GM18873 (cell line): ENCODE data around the gene DROSHA.
"Not testable (repeated sequence)": the region's sequence is repeated elsewhere in the genome, so short reads cannot be mapped to it uniquely, and the experiment has no call there.

Experiments
- ATAC-seq: cut with Tn5 transposase; IDR thresholded peaks from one replicate; pipeline ENCODE4 v1.9.1; 2021; ENCODE audit warnings: mild to moderate bottlenecking, moderate library complexity, moderate number of reproducible peaks; ENCODE audit not compliant: unreplicated experiment, low FRiP score

The DROSHA gene

DNA sequence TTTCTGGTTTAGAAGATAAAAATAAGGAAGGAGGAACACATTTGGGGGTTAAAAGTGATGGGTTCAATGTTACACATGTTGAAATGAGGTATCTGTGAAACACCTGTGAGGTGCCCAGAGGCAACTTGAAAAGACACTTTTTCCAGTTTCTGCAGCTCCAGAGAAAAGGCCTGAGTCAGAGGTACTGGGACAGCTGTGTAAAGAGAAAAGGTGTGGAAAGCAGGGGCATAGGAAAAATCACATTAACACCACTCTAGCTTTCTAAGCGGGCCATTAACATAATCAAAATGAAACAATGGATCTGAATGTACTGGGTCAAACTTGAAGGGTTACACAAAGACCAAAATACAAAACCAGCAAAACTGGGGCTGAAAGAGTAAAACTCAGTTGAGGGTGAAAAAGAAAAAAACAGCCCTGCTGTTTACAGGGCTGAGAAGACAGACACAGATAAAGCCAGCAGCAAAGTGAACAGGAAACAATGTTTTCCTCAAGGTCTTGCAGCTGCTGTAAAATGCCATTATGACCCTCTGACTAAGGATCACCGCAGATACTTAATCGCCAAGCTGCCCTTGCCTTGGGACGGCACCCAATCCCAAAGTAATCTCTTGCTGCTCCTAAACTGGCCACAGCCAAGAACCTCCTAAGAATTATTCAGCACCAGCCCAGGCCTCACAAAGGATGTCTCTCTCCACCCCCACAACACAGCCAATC lies 104.7 kb downstream of the DROSHA start:
- no peak for ATAC-seq

DNA sequence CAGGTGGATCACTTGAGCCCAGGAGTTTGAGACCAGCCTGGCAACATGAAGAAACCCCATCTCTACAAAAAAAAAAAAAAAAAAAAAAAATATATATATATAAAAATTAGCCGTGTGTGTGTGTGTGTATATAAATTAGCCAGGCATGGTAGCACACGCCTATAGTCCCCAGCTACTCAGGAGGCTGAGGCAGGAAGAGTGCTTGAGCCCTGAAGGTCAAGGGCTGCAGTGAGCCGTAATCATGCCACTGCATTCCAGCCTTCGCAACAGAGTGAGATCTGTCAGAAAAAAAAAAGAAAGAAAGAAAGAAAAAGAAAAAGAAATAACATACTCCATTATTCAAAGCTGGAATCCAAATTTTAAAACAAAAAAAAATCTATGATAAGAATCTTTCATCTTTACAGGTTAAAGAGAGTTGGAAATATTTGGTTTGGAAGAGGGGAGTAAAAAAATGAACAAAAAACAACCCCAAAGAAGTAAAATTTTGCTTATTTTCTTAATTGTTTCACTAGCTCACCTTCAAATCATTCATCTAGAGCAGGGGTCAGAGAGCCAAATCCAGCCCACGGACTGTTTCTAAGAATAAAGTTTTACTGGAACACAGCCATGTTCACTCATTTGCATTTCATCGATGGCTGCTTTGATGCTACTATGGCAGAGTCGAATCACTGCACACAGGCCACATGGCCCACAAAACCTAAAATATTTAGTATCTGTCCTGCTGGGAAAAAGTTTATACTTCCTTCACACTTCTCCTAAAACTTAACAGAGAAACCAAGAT lies 109.9 kb downstream of the DROSHA start:
- ATAC-seq: no peak

DNA sequence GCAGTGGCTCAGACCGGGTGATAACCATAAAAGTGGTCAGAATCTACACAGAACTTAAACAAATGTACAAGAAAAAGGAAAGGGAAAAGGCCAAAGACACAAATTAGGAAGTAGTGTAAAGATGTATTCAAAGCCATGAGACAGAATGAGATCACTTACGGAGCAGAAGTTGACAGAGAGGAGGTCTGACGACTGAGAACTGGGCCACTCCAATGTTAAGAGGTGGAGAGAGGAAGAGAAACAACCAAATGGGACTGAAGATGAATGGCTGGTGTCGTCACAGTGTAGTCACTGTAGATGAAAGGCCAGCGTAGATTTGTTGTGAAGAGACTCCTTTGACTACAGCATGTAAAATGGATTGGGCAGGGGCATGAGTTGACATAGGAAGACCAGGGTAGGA lies 114.4 kb downstream of the DROSHA start:
- ATAC-seq: no peak

DNA sequence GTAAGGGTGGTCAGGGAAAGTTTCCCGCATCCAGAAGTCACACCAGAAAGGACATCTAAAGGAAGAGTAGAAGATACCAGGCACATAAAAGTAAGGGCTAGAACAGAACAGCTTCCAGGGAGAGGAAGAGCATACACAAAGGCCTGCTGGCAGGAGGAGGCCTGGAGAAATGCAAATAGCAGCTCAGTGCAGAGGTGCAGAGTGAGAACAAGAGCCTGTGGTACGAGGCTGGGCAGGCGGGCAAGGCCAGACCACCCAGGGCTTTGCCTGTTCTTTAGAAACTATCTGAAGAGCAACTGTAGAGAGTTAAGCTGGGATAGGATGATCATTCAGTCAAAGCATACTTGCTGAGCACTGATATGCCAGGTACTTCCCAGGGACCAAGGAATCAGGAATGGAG lies 115.3 kb downstream of the DROSHA start:
- ATAC-seq: no peak

DNA sequence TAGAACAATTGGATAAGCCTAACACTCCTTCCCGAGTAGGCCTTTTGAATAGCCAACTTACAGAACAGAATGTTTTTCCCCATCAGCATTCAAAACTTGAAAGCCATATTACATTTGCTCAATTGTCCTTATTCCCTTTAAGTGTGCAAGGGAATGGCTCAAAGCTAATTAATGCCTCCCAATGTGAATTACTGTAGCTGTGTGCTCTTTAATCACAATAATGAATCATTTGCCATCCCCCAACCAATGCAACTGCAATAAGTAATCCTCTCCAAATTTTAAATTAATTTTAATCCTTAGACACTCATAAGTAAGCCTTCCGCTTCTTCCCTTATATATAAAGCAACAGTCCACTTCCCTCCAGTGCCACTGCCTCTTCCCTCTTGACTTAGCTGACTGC lies 115.9 kb downstream of the DROSHA start:
- ATAC-seq: no peak

DNA sequence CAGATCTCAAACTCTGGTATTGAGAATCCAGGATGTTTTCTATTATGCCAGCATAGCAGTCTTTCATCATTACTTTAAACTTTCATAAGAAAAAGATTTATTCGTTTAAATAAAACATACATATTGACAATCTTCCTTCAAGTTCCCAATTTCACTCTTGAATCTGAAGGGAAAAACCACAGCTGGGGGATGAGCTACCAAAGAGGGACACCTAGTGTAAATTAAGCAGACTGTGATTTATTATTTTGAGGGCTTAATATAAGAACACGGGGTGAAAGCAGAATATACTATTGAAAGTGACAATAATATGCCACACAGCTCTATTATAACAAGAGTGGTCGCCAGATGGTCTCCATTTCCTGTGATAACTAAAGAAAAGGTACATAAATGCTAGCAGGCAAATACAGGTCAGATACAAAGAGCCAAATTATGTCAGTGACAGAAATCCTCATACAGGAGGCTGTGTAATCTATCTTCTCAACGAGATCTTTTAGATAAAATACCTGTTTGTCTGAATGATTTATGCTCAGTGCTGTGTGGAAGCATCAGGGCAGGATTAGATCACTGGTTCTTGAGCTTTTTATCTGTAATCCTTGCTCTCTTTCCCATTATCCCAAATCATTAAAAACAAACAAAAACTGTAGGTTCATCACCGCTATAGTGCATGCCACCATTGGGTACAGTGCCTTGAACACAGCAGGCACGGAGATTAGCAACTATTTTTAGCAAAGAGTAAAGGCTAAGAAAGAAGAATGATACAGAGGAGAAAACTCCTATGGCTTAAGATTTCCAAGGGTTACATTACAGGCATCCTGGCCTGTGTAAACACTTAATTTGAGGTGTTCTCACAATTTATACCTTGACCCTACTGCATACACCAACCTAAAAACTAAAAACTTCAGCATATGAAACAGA lies 116.6 kb downstream of the DROSHA start:
- ATAC-seq: no peak

DNA sequence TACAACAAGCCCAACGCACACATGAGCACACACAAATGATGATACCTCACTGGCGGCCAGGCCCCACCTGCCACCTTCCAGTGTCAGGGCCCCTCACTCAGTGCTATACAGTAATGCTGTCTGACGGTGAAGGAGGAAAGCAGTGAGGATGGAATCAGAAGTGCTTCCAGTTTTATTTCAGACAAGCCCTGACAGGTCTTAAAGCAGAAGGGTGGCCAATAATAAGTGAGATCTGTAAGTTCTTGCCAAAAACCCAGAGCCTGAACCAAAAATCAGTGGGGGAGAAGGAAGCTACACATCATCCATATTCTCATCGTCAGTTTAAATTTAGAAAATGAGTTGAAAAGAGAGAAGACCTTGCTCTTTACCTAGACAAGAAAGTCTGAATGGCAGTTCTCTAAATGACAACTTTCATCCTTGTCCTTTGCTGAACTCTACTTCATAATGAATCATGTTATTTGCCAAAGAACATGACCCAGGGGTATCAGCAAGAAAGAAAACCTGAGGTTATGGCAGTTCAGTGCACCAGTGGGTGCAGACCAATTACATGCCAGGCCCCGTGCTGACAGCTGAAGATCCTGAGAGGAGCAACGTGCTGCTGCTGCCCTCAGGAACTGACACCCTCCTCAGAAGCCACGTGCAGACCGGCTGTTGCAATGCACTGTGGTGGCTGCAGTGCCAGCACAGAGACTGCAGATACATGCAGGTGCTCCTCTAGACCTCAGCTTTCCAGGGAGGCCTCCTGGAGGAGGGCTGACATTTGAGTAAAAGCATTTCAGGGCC lies 118.7 kb downstream of the DROSHA start:
- no peak for ATAC-seq

DNA sequence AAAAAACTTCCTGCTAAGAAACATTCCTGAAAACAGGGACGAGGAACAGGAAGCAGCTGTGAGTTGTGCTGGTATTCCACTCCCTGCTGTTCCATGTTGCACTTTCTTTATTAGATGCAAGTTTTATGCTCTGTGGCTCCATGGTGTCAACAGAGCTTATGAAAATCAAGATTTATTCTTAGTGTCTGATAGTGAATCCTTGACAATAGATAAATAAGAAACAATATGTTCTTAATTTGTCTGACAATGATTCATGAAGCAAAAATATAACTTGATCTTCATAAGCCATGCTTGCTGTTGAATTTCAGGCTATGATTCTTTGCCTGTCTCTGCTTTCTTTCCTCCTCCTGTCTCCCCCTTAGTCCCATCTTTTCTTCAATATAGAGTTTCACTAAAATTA lies 119.6 kb downstream of the DROSHA start:
- ATAC-seq: no peak

DNA sequence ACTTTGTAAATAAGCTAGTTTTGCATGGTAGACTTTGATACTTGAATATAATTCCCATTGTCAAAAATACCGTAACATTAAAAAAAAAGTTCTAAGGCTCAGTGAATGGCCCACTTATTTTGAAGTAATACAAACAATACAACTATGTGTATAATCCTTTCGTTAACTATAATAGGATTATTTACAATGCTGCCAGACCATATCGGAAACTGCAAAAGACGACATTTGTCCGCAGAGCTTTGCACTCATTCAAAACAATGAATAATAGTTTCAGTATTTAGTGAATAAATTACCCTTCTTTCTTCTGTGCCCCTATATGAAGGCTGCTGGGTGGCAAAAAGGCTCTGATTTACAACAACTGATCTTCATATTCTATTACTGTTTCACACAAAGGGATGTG lies 121.8 kb downstream of the DROSHA start:
- ATAC-seq: no peak

DNA sequence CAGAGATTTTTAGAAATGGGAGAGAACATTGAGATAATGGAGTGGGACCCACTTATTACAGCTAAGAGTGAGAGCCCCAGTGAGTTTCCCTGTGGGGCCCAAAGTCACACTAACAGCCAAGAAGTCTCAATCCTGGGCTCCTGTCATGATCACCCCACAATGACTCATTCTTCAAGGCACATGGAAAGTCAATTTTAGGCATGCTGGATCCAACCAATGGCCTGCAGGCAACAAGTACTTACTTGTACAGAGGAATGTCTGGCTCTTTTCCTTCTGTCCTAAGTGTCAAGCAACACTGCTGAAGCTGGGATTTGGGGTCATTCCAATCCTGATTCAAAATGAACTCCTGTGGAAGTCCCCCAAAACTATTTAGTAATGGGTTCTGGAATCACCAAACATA lies 123.1 kb downstream of the DROSHA start:
- no peak for ATAC-seq

DNA sequence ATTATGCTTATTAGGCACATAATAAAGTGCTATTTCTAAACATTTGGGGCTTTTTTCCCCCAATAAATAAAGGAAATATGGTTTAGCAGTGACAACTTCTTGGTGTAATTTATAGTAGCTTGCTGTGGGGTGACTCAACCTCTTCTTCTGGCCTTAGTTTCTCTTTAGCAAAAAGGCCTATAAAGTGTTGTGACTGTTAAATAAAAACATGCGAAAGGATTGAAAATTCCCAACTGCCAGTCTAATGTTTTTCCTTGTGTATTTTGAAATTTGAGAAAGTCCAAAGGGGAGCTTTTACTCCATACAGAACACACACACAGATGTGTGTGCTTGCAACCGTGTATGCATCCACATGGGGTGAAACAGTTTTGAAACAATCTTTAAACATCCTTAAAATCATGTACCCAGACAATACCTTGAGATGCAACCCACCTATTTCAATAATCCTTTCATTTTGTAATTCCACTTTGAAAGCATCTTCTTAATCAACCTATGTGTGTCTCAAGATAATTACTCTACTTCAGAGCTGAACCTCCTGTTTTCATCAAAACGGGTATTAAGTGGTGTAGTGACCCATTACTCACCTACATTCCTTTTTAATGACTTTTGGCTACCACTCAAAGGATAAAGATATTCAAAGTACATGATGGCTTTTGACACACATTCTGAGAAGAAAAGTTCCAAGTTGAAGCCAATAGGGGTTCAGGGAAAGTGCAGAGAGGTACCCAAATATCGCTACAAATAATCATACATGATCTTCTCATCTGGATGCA lies 123.8 kb downstream of the DROSHA start:
- no peak for ATAC-seq

DNA sequence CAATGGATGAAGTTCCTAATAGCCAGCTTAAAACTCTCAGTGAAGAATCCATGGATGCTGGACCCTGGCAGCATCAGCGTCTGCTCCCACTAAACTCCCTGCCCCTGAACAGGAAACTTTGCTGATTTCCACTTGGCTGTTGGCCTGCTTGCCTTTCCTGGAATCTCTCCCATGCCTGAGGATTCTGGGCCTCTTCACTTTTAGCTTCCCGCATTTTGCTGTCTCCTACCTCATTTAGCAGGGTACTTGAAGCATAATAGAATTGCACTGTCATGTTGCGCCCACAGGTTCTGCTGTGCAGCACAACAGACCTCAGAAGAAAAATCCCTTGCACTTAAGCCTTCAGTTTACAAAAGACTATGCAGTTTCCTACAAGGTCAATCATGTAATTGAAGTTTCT lies 127.6 kb downstream of the DROSHA start:
- no peak for ATAC-seq

DNA sequence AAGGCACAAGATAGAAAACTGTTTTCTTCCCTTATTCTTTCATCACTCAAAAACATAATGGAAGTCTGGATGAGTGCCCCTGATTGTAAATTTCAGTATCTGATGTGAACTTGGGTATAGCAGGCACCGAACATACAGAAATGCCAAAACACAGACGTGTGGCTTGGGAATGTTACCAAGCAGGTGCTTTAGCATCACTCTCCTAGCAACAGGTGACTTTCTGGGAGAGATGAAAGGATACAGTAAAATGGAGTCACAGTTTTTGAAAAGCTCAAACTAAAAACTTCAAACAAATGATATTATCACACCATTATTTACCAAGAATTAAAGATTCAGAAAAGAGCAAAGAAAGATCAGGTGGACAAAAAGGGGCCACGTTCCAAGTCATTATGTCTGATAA lies 130.2 kb downstream of the DROSHA start:
- ATAC-seq: no peak

DNA sequence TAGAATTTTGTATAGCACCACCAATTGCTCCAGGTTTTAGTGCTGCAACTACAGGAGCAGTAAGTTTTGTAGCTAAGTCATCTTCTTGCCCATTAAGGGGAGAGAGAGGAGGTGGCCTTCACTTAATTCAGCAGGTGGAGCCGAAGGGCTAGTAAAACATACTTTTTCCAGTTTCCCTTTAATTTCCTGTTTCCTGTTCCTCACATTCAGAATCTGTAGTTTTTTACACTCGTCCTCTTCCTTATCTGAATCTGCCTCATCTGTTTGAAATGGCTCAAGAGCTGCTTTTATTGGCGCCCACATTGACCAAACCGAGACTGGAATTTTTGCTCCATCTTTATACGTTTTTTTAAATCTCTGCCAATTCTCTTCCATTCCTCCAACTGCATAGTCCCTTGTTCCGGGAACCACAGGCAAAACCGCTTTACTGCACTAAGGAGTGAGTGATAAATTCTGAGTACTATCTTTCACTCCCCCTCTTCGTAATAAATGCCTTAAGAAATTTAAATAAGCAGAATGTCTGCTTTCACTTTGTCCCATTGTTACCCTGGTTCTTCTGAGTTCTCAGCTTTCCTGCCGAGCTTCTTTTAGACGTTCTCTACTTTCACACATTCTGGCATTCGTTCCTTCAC lies 133.9 kb downstream of the DROSHA start:
- no peak for ATAC-seq

DNA sequence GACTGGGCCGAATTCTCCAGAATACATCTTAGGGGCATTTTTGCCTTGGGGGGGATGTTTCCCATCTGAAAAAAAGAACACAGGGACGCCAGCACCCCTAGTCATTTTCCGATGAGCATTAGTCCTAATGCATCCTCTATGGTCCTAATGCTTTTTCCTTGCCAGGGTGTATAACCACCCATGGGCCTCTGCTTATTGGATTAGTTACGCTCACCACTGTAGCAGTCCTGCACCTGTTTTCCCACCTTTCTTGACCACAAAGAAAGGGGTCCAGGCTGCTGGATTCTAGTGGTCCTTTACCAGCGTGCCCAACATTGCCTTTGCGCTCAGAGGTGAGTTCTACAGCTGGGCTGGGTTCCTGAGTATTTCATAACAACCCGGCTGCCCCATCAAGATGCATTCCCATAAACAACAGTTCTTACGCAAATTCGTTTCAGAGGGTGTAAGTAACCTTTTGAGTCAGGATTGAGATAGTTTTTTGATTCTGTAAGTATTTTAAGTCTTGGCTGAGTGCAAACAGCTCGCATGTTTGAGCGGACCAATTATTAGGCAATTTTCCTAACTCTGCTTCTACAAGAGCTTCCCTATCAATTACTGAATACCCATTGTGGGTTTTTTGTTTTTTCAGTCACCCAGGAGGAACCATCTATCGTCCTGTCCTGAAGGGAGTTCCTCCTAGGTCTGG lies 135.1 kb downstream of the DROSHA start:
- no peak for ATAC-seq

DNA sequence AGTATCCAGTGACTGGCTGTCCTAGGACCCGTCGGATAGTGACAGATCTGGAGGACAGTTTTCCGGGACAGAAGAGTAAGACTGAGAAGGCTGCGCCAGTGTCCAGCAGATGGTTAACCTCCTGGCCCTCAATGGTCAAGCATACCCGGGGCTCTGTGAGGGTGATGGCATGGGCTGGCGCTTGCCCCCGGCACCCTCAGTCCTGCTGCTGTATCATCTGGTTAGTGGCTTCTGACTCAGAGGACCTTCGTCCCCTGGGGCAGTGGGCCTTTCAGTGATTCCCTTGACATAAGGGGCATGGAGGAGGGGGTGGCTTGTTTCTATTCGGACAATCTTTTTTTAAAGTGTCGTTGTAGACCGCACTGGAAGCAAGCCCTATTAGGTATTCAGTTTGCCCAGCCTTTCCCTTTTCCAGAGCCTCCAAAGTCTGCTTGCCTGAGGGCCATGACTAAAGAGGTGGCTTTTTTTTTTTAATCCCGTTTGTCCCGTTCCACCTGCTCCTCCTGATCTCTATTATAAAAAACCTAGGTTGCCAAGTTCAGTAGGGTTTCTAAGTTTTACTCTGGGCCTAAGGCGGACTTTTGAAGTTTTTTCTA lies 136.3 kb downstream of the DROSHA start:
- not testable (repeated sequence) for ATAC-seq

DNA sequence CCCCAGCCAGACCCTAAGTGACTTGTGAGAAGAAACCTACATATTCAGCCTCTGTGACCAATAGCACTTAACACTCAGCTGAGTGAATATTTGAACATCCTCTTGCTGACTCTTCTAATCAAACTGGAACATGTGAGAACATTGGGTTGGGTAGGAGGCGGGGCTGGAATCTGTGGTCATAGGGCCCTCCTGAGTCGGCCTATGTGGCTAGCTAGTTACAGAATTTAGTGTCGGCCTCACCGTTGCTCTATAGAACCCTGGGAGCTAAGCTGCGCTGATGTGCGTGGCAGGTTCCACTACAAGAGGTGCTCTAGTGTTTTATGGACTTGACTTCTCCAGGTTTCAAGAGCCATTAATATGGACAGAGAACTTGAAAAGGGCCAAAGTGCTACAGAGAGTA lies 138.8 kb downstream of the DROSHA start:
- ATAC-seq: no peak

DNA sequence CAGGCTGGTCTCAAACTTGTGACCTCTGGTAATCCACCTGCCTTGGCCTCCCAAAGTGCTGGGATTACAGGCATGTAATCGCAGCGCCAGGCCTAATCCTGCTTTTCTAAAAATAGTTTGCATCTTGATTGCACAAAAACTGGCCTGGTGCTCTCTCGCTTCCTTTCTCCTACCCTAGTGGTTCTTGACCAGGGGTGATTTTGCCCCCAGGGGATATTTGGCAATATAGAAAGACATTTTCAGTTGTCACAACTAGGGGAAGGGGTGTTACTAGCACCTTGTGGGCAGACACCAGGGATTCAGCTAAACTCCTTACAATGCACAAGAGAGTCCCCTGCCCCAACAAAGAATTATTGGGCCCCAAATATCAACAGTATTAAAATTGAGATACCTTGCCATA lies 139.8 kb downstream of the DROSHA start:
- no peak for ATAC-seq
